AG04449 (cell line): ENCODE data around the gene RNU1-4.
"Not testable (repeated sequence)": the region's sequence is repeated elsewhere in the genome, so short reads cannot be mapped to it uniquely, and the experiment has no call there.

Experiments used
- CTCF ChIA-PET: fragments of 350-600 bp; formaldehyde crosslinking; extraction: SDS; loops from one replicate; lab custom pipeline; 2021; ENCODE audit warnings: antibody characterized with exemption; lab: Yijun Ruan, JAX
- POLR2A ChIA-PET: fragments of 400-600, 350-600 bp; formaldehyde crosslinking; extraction: SDS; loops from one replicate; lab custom pipeline; 2020; ENCODE audit warnings: antibody characterized with exemption, inconsistent platforms; lab: Yijun Ruan, JAX
- DNase-seq: peaks from one replicate; pipeline ENCODE4 v3.0.0-alpha.2; 2010; ENCODE audit warnings: low read depth, low spot score
- H3K4me3 ChIP-seq: 2 replicates; pipeline ENCODE4 v1.5.1; 2011; ENCODE audit warnings: low read depth, mild to moderate bottlenecking, control low read depth, low read length
- CTCF ChIP-seq: IDR thresholded peaks from one replicate; pipeline ENCODE4 v1.5.1; 2011; ENCODE audit warnings: mild to moderate bottlenecking, moderate library complexity, low read length, control low read depth, inconsistent platforms; ENCODE audit not compliant: insufficient read depth; ENCODE audit errors: missing control alignments

The RNU1-4 gene

DNA sequence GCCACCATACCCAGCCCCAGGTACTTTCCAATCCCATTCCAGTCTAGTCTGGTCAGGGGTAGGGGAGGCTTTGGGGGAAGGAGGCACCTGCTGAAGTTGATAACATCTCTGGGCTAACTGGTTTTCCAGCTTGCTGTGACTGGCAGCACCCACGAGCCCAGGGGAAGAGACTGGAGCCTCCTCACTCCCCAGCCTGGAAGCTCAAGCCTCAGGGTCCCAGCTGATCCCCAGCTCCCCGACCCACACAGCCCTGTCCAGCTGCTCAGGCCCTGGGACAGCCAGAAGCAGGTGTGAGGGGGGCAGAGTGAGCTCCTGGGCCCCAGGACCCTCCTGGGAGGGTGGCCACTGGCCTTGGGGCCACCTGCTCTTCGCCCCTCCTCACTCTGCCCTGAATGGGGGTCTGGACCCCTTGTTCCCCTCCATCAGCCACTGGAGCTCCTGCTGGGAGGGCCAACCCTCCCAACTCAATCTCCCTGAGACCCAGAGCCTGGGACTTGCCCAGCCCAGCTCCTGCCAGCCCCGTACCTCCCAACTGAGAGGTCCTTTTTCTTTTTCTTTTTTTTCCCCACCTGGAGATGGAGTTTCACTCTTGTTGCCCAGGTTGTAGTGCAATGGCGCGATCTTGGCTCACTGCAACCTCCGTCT, 23.5 kb upstream of the RNU1-4 start:
- no peak for TF ChIP-seq CTCF
- POLR2A ChIA-PET: no interaction called here
- DNase-seq: no peak
- CTCF ChIA-PET: interaction anchor here (1.6 to 3.3 kb wide), 2 partner anchors 8 to 15 kb away, joined by 5 to 22 read pairs; no protein-coding TSS in a partner anchor
- no peak overlapping the region for H3K4me3 ChIP-seq

DNA sequence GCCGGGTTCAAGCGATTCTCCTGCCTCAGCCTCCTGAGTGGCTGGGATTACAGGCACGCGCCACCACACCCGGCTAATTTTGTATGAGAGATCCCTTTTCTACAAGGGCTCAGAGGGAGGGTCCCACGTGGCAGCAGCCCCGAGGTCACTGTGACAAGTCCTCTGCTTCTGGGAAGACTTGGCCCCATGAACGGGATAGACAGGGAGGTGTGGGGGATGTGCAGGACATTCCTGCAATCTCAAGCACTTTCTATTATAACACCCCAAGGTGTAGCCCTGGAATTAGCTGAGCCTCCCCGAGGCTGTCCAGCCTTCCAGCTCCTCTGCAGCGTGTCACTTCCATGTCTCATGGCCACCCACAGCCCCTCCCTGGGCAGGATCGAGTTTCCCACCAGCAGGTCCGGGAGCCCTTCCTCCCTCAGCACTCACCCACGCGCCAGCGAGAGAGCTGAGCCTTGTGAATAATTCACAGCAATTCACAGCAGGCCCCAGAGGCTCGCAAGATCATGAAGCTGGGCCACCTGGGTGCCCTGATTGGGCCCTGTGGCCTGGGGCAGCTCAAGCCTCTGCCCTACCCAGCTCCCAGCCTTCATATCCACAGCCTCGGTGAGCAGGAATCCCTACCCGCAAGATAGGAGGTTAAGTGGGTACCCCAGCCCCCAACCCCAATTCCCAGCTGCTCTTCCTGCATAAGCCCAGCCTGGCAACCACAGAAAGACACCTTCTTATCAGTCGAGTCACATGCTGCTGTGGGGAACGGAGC, 22.8 kb upstream of the RNU1-4 start:
- H3K4me3 ChIP-seq: no peak overlapping the region
- ChIA-PET POLR2A (no interaction called here), CTCF (interaction anchor here (1.6 to 3.3 kb wide), 2 partner anchors 9 to 16 kb away, joined by 5 to 22 read pairs; no protein-coding TSS in a partner anchor)
- DNase-seq: no peak
- no peak for TF ChIP-seq CTCF

DNA sequence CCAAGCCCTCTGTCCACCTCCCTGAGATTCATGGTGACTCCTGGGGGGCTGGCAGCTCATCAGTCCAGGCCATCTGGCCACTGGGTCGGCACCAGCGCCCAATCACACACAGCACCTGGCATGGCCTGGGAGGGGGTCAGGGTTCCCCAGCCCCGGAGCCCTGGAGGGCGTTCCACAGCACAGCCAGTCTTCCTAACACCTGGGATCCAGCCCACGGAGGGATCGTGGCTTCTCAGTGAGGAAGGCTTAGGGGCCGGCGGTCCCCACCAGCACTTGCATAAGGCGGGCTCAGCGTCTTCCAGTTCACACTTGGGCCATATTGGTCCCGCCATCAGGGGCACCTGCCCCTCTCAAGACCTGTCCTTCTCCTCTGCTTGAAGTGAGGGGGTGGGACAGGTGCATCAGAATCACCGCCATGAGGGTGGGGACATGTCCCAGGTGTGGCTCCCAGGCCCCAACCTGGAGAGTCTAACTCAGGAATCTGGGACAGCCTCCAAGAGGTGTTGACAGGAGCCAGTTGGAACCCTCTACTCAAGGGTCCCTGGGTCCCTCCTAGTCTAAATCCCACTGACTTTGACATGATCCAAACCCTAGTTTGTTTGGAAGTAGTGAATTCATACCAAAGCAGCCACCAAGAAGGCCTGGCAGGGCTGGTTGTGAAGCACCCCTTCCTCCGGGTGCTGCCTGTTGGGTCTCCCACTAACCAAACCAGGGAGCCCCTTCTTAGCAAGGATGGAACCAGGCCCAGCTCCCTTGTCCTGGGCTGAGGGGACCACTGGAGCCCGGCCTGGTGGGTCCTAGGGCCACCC, 22.0 kb upstream of the RNU1-4 start:
- H3K4me3 ChIP-seq, POLR2A ChIA-PET, DNase-seq: not testable (repeated sequence)
- CTCF ChIA-PET: interaction anchor here (1.6 to 3.3 kb wide), 3 partner anchors 8 to 16 kb away, joined by 3 to 22 read pairs (median 5); no protein-coding TSS in a partner anchor

- no peak for DNase-seq
- no peak overlapping the region for H3K4me3 ChIP-seq
- no peak for TF ChIP-seq CTCF
- CTCF ChIA-PET: interaction anchor here (1.7 to 3.3 kb wide), 2 partner anchors 8 to 11 kb away, joined by 3 to 22 read pairs; no protein-coding TSS in a partner anchor
- POLR2A ChIA-PET: no interaction called here
These were observed 21.3 kb upstream of the RNU1-4 start for GRCh38 chr1:16718908-16719533.

DNA sequence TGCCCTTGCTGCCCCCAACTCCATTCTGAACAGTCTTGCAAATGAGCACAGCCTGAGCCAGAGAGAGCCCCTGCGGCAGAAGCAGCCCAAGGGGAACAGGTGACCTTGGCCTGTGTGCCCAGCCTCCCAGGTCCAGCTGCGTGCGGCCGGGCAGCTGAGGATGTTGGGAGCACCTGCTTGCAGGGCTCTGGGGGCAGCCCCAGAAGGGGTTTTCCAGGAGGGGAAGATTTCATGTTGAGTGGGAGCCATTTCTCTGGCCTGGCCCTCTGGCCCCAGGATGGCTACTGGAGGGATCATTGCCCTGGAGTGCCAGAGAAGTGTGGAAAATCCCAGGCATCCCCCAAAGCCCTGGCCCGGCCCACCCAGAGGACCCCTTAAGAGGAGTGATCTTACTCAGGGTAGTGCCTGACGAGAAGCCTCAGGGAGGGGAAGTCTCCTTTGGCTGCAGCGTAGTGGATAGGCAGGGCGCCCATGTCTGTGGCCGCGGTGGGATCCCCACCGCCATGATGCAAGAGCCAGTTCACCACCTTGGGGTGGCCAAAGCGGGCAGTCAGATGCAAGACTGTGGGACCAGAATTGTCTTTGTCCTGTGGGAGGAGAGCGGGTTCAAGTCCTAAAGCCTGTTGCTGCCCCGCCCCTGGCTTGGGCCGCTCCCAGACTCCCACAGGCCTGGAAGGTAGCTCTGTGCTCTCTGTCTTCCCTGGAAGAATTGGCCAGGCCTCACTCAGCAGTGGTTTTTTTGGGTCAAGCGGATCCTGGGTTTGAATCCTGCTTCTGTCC, 20.6 kb upstream of the RNU1-4 start:
- ChIA-PET CTCF (interaction anchor here (1.7 to 3.3 kb wide), 3 partner anchors 9 to 11 kb away, joined by 3 to 22 read pairs (median 18); no protein-coding TSS in a partner anchor), POLR2A (no interaction called here)
- no peak for DNase-seq
- no peak overlapping the region for H3K4me3 ChIP-seq
- TF ChIP-seq CTCF: no peak
